SK-N-SH (cell line): Measurements from ENCODE around the gene ANKS1B.

Experiments
- CHD2 ChIP-seq: fragments of 150-350 bp; IDR thresholded peaks from 2 replicates; pipeline ENCODE4 v1.6.1; 2018; ENCODE audit warnings: low read length; ENCODE audit not compliant: partially characterized antibody
- EZH2phosphoT487 ChIP-seq: fragments of 200-600 bp; sonication (generic); IDR thresholded peaks from 2 replicates; pipeline ENCODE4 v1.6.1; 2017; ENCODE audit warnings: low read depth, mixed run types, mild to moderate bottlenecking, antibody characterized with exemption, moderate library complexity, borderline replicate concordance
- FOXM1 ChIP-seq: IDR thresholded peaks from 2 replicates; pipeline ENCODE4 v1.4.0; 2012; ENCODE audit warnings: low read depth, mild to moderate bottlenecking
- GATA2 ChIP-seq: sonication (generic); formaldehyde crosslinking; IDR thresholded peaks from 2 replicates; pipeline ENCODE4 v1.5.0; 2020; ENCODE audit warnings: mild to moderate bottlenecking, missing genetic modification reagents
- NRF1 ChIP-seq: IDR thresholded peaks from 2 replicates; pipeline ENCODE4 v1.6.1; 2012; ENCODE audit warnings: low read depth, mild to moderate bottlenecking, low read length
- POLR2AphosphoS5 ChIP-seq: IDR thresholded peaks from 2 replicates; pipeline ENCODE4 v1.6.1; 2012; ENCODE audit warnings: low read depth, low read length
- RAD21 ChIP-seq: IDR thresholded peaks from 2 replicates; pipeline ENCODE4 v1.6.1; 2012; ENCODE audit warnings: mild to moderate bottlenecking, low read length
- SIN3A ChIP-seq: IDR thresholded peaks from 2 replicates; pipeline ENCODE4 v1.6.1; 2012; ENCODE audit warnings: low read depth, mild to moderate bottlenecking, low read length, moderate library complexity, borderline replicate concordance
- YY1 ChIP-seq: IDR thresholded peaks from 2 replicates; pipeline ENCODE4 v1.4.0; 2012; ENCODE audit warnings: low read depth, mild to moderate bottlenecking
- TF ChIP-seq, protein P1 (sequence below): fragments of 200-600 bp; sonication (generic); IDR thresholded peaks from 2 replicates; pipeline ENCODE4 v1.6.1; 2017; ENCODE audit warnings: antibody characterized with exemption, mild to moderate bottlenecking, moderate library complexity
- TF ChIP-seq, protein P2 (sequence below): IDR thresholded peaks from 2 replicates; pipeline ENCODE4 v1.4.0; 2012; ENCODE audit warnings: low read depth
- TF ChIP-seq, protein P3 (sequence below): IDR thresholded peaks from 2 replicates; pipeline ENCODE4 v1.6.1; 2012; ENCODE audit warnings: mild to moderate bottlenecking, low read depth, low read length, moderate library complexity
- TF ChIP-seq, protein P4 (sequence below): IDR thresholded peaks from 2 replicates; pipeline ENCODE4; 2012

DNA sequence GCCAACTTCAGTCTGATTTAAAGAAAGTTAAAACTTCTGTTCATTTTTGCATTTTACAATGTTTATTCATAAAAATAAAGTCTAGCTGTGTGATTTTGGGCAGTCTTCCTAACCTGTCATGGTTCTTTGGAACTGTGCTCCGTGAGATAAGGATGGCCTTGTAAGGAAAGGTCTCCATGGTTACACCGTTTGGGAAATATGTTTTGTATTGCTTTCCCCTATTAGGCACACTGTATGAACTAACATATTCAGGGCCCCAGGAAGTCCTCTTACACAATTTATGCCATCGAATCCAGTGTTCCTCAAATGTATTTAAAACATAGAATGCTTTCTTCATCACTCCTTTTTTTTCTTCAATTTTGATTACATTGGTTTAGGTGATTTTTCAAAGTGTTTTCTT is 1285.2 kb downstream of the ANKS1B start:
- TF ChIP-seq, protein P1, sequence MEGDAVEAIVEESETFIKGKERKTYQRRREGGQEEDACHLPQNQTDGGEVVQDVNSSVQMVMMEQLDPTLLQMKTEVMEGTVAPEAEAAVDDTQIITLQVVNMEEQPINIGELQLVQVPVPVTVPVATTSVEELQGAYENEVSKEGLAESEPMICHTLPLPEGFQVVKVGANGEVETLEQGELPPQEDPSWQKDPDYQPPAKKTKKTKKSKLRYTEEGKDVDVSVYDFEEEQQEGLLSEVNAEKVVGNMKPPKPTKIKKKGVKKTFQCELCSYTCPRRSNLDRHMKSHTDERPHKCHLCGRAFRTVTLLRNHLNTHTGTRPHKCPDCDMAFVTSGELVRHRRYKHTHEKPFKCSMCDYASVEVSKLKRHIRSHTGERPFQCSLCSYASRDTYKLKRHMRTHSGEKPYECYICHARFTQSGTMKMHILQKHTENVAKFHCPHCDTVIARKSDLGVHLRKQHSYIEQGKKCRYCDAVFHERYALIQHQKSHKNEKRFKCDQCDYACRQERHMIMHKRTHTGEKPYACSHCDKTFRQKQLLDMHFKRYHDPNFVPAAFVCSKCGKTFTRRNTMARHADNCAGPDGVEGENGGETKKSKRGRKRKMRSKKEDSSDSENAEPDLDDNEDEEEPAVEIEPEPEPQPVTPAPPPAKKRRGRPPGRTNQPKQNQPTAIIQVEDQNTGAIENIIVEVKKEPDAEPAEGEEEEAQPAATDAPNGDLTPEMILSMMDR = no peak
- TF ChIP-seq SIN3A (no peak), CHD2 (no peak), YY1 (no peak), POLR2AphosphoS5 (no peak), RAD21 (no peak), GATA2 (CRISPR knock-in tag) (no peak), FOXM1 (no peak), EZH2phosphoT487 (no peak), NRF1 (no peak)
- TF ChIP-seq, protein P2, sequence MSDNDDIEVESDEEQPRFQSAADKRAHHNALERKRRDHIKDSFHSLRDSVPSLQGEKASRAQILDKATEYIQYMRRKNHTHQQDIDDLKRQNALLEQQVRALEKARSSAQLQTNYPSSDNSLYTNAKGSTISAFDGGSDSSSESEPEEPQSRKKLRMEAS = no peak
- TF ChIP-seq, protein P3, sequence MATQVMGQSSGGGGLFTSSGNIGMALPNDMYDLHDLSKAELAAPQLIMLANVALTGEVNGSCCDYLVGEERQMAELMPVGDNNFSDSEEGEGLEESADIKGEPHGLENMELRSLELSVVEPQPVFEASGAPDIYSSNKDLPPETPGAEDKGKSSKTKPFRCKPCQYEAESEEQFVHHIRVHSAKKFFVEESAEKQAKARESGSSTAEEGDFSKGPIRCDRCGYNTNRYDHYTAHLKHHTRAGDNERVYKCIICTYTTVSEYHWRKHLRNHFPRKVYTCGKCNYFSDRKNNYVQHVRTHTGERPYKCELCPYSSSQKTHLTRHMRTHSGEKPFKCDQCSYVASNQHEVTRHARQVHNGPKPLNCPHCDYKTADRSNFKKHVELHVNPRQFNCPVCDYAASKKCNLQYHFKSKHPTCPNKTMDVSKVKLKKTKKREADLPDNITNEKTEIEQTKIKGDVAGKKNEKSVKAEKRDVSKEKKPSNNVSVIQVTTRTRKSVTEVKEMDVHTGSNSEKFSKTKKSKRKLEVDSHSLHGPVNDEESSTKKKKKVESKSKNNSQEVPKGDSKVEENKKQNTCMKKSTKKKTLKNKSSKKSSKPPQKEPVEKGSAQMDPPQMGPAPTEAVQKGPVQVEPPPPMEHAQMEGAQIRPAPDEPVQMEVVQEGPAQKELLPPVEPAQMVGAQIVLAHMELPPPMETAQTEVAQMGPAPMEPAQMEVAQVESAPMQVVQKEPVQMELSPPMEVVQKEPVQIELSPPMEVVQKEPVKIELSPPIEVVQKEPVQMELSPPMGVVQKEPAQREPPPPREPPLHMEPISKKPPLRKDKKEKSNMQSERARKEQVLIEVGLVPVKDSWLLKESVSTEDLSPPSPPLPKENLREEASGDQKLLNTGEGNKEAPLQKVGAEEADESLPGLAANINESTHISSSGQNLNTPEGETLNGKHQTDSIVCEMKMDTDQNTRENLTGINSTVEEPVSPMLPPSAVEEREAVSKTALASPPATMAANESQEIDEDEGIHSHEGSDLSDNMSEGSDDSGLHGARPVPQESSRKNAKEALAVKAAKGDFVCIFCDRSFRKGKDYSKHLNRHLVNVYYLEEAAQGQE = no peak
- TF ChIP-seq, protein P4, sequence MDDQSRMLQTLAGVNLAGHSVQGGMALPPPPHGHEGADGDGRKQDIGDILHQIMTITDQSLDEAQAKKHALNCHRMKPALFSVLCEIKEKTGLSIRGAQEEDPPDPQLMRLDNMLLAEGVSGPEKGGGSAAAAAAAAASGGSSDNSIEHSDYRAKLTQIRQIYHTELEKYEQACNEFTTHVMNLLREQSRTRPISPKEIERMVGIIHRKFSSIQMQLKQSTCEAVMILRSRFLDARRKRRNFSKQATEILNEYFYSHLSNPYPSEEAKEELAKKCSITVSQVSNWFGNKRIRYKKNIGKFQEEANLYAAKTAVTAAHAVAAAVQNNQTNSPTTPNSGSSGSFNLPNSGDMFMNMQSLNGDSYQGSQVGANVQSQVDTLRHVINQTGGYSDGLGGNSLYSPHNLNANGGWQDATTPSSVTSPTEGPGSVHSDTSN = no peak
